Tibial nerve (tissue), 4 donors: ENCODE results near the gene STX7. TPM values are rescaled to one million over a fixed set of nuclear protein-coding genes. Genes with fewer than 3 reads are reported as not detected.

Experiments
- DNase-seq, 2 donors: peaks; one replicate each; pipeline ENCODE4 v3.0.0-alpha.2; 2019; ENCODE audit warnings: low spot score in 2 of 2
- H3K27ac ChIP-seq, 4 donors: fragments of 200-600 bp; sonication (generic) in 3 of 4; one replicate each; pipeline ENCODE4 v1.5.1; 2017 to 2019; ENCODE audit warnings: mild to moderate bottlenecking in 1 of 4
- H3K27me3 ChIP-seq, 2 donors: fragments of 200-600 bp; sonication (generic) in 1 of 2; one replicate each; pipeline versions ENCODE4 v1.5.1 to v1.6.0; 2017 to 2019
- H3K36me3 ChIP-seq, 3 donors: fragments of 200-600 bp; sonication (generic); one replicate each; pipeline ENCODE4 v1.5.1; 2018 to 2019
- H3K4me1 ChIP-seq, 4 donors: fragments of 200-600 bp; sonication (generic) in 3 of 4; one replicate each; pipeline ENCODE4 v1.5.1; 2017 to 2019
- H3K4me3 ChIP-seq, 4 donors: fragments of 200-600 bp; sonication (generic) in 3 of 4; one replicate each; pipeline ENCODE4 v1.5.1; 2017 to 2019; ENCODE audit warnings: mild to moderate bottlenecking in 1 of 4, moderate library complexity in 1 of 4
- H3K9me3 ChIP-seq, 4 donors: fragments of 200-600 bp; sonication (generic) in 3 of 4; one replicate each; pipeline ENCODE4 v1.5.1; 2017 to 2019
- CTCF ChIP-seq, 5 experiments: fragments of 200-600 bp in 3 of 5; fragments of 450-650 bp in 2 of 5; sonication (generic) in 3 of 5; IDR thresholded peaks; one replicate each; pipeline ENCODE4 v1.5.1; 2016 to 2019; ENCODE audit warnings: antibody characterized with exemption in 5 of 5, mild to moderate bottlenecking in 3 of 5, moderate library complexity in 2 of 5
- EP300 ChIP-seq, 2 donors: sonication (generic); formaldehyde crosslinking; IDR thresholded peaks; one replicate each; pipeline ENCODE4 v1.6.1; 2017; ENCODE audit warnings: antibody characterized with exemption in 2 of 2, mild to moderate bottlenecking in 1 of 2
- POLR2A ChIP-seq, 2 donors: fragments of 450-650 bp; IDR thresholded peaks; one replicate each; pipeline ENCODE4 v1.6.1; 2017; ENCODE audit warnings: antibody characterized with exemption in 2 of 2, mild to moderate bottlenecking in 2 of 2, moderate library complexity in 2 of 2
- WGBS, 2 donors: methylation state at CpG; one replicate each; pipeline ENCODE4 v1.1.5; 2018; 5-methylcytosine and 5-hydroxymethylcytosine counted together
- total RNA-seq, 4 donors: library from RNA; depleted of rRNA; stranded (reverse); fragments of >200 nt; gene quantifications; one replicate each; pipeline ENCODE4 v1.1.0, GENCODE V29; 2016

The STX7 gene
- total RNA-seq, 4 donors from 2014 or later: 53.4 to 92.0 (median 65.6) TPM

- DNase-seq: no peak
- Histone ChIP-seq H3K4me3 (no peak overlapping the region), H3K4me1 (peaks cover 0 to 65% (median under 1%) of the 10 kb centered on the region in 4 donors), H3K27ac (no peak overlapping the region), H3K9me3 (no peaks in the 10 kb centered on the region), H3K27me3 (no peaks in the 10 kb centered on the region), H3K36me3 (no peaks in the 10 kb centered on the region)
- TF ChIP-seq EP300 (IDR thresholded peaks at IDR 0.05) (no peak), POLR2A (IDR thresholded peaks at IDR 0.05) (no peak), CTCF (IDR thresholded peaks at IDR 0.05) (no peak)
- 47 to 89% methylated on average over 2 of the region's 2 CpGs for WGBS, 2 donors
These were observed 34.6 kb downstream of the STX7 start for GRCh38 chr6:132478266-132478665.

DNA sequence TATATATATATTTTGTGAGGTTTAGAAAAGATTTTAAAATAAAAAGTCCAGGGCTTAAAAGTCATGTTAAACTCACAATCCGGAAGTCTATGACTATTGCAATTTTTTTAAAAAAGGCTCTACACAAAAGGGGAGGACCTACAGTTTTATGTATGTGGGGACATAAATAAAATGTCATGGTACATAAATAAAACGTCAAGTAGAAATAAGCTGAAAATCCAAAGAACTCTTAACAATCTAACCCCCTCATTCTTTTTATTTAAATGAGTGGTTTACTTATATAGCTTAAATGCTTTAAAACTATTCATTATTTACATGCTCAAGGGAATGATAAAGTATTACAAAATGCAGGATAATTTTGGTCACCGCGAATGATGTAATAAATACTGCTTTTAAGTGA is 36.2 kb downstream of the STX7 start:
- H3K4me1 ChIP-seq: peaks cover 0 to 53% (median 0%) of the 10 kb centered on the region in 4 donors
- no peaks in the 10 kb centered on the region for H3K36me3 ChIP-seq
- no peak for TF ChIP-seq EP300 (IDR thresholded peaks at IDR 0.05)
- TF ChIP-seq POLR2A (IDR thresholded peaks at IDR 0.05): no peak
- WGBS, 2 donors: 81 to 83% methylated on average over 4 of the region's 4 CpGs
- DNase-seq: no peak
- no peaks in the 10 kb centered on the region for H3K9me3 ChIP-seq
- no peak overlapping the region for H3K4me3 ChIP-seq
- no peaks in the 10 kb centered on the region for H3K27me3 ChIP-seq
- no peak overlapping the region for H3K27ac ChIP-seq

DNA sequence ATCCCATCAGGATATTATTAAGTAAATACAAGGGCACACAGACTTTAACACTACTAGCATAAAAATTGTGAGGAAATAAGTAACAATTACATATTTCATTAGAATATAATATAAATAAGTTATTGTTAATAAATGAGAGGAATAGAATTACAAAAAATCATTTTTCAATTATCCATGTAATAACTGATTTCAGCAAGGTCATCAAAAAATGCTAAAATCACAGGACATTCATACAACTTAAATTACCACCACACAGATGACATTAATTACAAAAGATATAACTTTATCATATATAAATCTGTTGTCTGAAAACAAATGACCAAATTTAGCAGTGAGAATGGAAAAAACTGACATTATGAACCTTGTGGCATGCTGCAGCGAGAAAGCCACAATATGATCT is 37.0 kb downstream of the STX7 start:
- Histone ChIP-seq H3K27me3 (no peaks in the 10 kb centered on the region), H3K4me3 (no peak overlapping the region), H3K4me1 (peaks cover 0 to 45% (median 0%) of the 10 kb centered on the region in 4 donors), H3K9me3 (no peaks in the 10 kb centered on the region), H3K36me3 (peaks cover 0 to 6% (median 0%) of the 10 kb centered on the region in 3 donors), H3K27ac (no peak overlapping the region)
- WGBS, 2 donors: 32 to 54% methylated on average over 1 of the region's 1 CpG
- no peak for DNase-seq
- no peak for TF ChIP-seq EP300 (IDR thresholded peaks at IDR 0.05)
- TF ChIP-seq CTCF (IDR thresholded peaks at IDR 0.05): no peak
- TF ChIP-seq POLR2A (IDR thresholded peaks at IDR 0.05): no peak

DNA sequence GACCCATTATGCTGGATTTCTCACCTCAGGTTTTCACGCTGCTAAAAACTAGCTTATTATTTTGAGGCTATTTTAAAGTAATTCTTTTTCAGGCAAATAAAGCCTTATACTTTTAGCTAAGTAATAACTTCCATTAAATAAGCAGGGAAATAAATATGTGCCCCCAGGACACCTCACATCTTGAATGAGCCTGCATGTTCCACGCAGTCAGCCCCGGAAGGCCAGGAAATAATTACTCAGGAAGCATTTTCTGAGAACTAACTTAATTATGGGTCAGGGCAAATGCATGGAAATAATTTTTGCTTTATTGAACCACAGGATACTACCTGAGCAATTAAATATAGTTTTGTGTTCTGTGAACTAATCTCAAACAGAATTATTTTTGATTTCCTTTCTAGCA is 41.1 kb downstream of the STX7 start:
- no peak for DNase-seq
- TF ChIP-seq CTCF (IDR thresholded peaks at IDR 0.05) (no peak), EP300 (IDR thresholded peaks at IDR 0.05) (no peak), POLR2A (IDR thresholded peaks at IDR 0.05) (no peak)
- WGBS, 2 donors: 80 to 88% methylated on average over 3 of the region's 3 CpGs
- Histone ChIP-seq H3K27ac (no peak overlapping the region), H3K27me3 (no peaks in the 10 kb centered on the region), H3K9me3 (no peaks in the 10 kb centered on the region), H3K36me3 (peaks cover 0 to 37% (median 3%) of the 10 kb centered on the region in 3 donors), H3K4me1 (peaks cover 0 to 18% (median 0%) of the 10 kb centered on the region in 4 donors), H3K4me3 (no peak overlapping the region)

- Histone ChIP-seq H3K27me3 (no peaks in the 10 kb centered on the region), H3K27ac (no peak overlapping the region), H3K36me3 (peaks cover 0 to 72% (median 3%) of the 10 kb centered on the region in 3 donors), H3K4me1 (peaks cover 0 to 10% (median 0%) of the 10 kb centered on the region in 4 donors), H3K4me3 (no peak overlapping the region), H3K9me3 (no peaks in the 10 kb centered on the region)
- TF ChIP-seq POLR2A (IDR thresholded peaks at IDR 0.05): no peak
- TF ChIP-seq EP300 (IDR thresholded peaks at IDR 0.05): no peak
- DNase-seq: no peak
- whole genome bisulfite sequencing, 2 donors: 80 to 81% methylated on average over 3 of the region's 3 CpGs
These were observed 46.0 kb downstream of the STX7 start for GRCh38 chr6:132466952-132467351.

- DNase-seq: no peak
- 76 to 80% methylated on average over 5 of the region's 5 CpGs for WGBS, 2 donors
- Histone ChIP-seq H3K27ac (no peak overlapping the region), H3K36me3 (peaks cover 0 to 76% (median 12%) of the 10 kb centered on the region in 3 donors), H3K4me1 (peaks cover 0 to 10% (median 0%) of the 10 kb centered on the region in 4 donors), H3K9me3 (no peaks in the 10 kb centered on the region), H3K27me3 (no peaks in the 10 kb centered on the region), H3K4me3 (no peak overlapping the region)
- TF ChIP-seq EP300 (IDR thresholded peaks at IDR 0.05): no peak
- no peak for TF ChIP-seq CTCF (IDR thresholded peaks at IDR 0.05)
- no peak for TF ChIP-seq POLR2A (IDR thresholded peaks at IDR 0.05)
These were observed 47.1 kb downstream of the STX7 start for GRCh38 chr6:132465530-132466485.
